Adipocyte (in vitro differentiated cells): ENCODE data around the gene CACNA2D1.

Source experiments
- DNase-seq: peaks from one replicate; pipeline ENCODE4 v3.0.0-alpha.2; 2015; ENCODE audit warnings: low read depth
- H3K27me3 ChIP-seq: replicated peaks from 2 replicates; pipeline ENCODE4 v1.7.0; 2013; ENCODE audit warnings: mild to moderate bottlenecking, low read length, moderate library complexity; ENCODE audit not compliant: control insufficient read depth, insufficient read depth
- H3K36me3 ChIP-seq: 2 replicates; pipeline ENCODE4 v1.7.0; 2013; ENCODE audit warnings: low read length, mild to moderate bottlenecking, moderate library complexity; ENCODE audit not compliant: control insufficient read depth, insufficient read depth, severe bottlenecking
- H3K4me1 ChIP-seq: 2 replicates; pipeline ENCODE4 v1.7.0; 2013; ENCODE audit warnings: mild to moderate bottlenecking, low read length, moderate library complexity; ENCODE audit not compliant: control insufficient read depth, insufficient read depth
- H3K4me3 ChIP-seq: 2 replicates; pipeline ENCODE4 v1.7.0; 2013; ENCODE audit warnings: mild to moderate bottlenecking, low read length, moderate library complexity
- H3K9ac ChIP-seq: 2 replicates; pipeline ENCODE4 v1.7.0; 2013; ENCODE audit warnings: mild to moderate bottlenecking, low read length, moderate library complexity
- H3K9me3 ChIP-seq: 2 replicates; pipeline ENCODE4 v1.7.0; 2013; ENCODE audit warnings: mild to moderate bottlenecking, low read length, moderate library complexity; ENCODE audit not compliant: control insufficient read depth

CACNA2D1 gene

DNA sequence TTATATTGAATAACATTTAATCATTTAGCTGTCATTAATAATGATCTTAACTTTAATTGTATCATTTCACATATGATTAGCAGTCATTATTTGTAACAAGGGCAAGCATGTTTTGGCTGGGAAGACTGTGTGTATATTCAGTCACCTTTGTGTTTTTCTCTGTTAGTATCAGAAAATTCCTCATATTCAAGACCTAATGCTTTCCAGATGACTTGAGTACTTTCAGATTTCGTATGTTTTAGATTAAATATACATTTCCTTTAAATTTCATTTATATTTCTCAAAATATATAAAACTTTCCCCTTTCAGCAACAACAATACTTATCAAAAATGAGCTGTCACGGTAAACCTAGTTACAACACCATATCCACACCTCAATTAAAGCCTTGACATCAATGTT is 6.3 kb upstream of the CACNA2D1 start:
- Histone ChIP-seq H3K9me3 (no peaks in the 10 kb centered on the region), H3K9ac (no peak overlapping the region), H3K4me3 (no peak overlapping the region), H3K27me3 (no peaks in the 10 kb centered on the region), H3K36me3 (no peaks in the 10 kb centered on the region), H3K4me1 (no peaks in the 10 kb centered on the region)
- DNase-seq: peak; percentile 44

DNA sequence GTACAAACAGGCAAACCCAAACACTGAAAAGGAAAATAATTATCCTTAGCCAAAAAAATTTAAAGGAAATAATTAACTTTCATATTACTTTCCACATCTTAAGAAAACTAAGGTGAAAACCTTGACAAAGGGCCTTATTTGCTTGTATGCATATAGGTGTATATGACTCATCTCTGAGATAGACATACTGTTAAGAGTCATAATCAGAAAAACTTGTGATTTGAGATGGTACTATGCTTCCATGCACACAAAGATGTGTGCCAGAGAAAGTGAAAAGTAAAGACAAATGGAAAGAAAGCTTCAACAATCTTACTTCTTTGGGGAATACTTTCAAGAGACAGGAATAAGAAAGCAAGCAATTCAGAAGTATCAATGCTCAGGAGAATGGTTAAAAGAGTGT is 3.3 kb upstream of the CACNA2D1 start:
- Histone ChIP-seq H3K4me3 (no peak overlapping the region), H3K36me3 (no peaks in the 10 kb centered on the region), H3K27me3 (no peaks in the 10 kb centered on the region), H3K4me1 (peaks cover 3% of the 10 kb centered on the region), H3K9ac (no peak overlapping the region), H3K9me3 (no peaks in the 10 kb centered on the region)
- no peak for DNase-seq

DNA sequence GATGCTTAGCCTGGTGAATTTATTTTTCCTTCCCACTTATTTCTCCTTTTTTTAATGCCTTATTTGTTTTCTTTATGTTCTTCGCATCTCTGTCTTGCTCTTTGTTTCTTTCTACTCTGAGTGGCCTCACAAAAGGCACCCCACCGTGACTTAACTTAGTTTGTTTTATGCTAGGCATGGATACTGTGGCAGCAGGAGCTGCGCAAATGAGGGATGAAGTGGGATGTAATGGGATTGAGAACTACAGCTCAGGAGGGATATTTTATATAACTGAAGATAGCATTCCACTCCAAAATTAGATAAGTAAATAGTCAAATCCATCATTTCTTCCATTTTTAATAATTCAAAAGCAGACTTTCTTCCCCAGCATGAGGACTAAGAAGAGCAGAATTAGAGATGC is 1.7 kb upstream of the CACNA2D1 start:
- no peak for DNase-seq
- Histone ChIP-seq H3K4me3 (no peak overlapping the region), H3K36me3 (no peaks in the 10 kb centered on the region), H3K9me3 (no peaks in the 10 kb centered on the region), H3K27me3 (no peaks in the 10 kb centered on the region), H3K9ac (no peak overlapping the region), H3K4me1 (peaks cover 18% of the 10 kb centered on the region)

DNA sequence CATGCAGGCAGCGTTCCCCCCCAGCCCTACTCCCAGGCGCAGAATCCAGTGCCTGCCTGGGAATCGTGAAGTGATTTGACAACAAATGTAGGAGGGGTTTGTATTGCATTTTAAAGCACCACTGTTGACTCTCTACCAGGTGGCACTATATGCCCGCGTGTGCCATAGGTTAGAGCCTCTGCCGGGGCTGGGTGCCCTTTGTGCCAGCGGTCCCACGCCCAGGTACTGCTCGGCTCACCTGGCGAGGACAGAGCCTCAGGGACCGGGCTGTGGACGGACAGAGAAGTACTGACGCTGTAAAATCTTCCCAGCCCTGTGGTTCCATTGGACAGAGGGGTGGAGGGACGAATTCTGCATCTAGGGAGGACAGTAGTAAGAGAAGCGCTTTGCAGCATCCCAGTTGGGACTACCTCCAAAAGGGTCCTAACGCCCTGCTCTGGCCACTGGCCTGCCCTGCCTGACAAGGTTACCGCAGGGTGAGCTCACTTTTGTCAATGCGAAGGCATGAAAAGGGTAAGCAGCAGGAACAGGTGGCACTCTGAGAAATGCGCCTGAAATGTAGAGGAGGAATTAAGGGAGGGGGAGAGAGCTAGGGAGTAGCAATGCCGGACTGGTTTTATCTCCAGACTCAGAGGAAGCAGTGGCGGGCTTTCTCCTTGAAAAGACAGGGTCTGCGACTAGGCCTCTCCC is 788 bp upstream of the CACNA2D1 start:
- Histone ChIP-seq H3K9ac (peak overlapping the region; percentile 84), H3K4me1 (peaks cover 19% of the 10 kb centered on the region), H3K27me3 (no peaks in the 10 kb centered on the region), H3K36me3 (no peaks in the 10 kb centered on the region), H3K4me3 (peak overlapping the region; percentile 94), H3K9me3 (no peaks in the 10 kb centered on the region)
- no peak for DNase-seq

DNA sequence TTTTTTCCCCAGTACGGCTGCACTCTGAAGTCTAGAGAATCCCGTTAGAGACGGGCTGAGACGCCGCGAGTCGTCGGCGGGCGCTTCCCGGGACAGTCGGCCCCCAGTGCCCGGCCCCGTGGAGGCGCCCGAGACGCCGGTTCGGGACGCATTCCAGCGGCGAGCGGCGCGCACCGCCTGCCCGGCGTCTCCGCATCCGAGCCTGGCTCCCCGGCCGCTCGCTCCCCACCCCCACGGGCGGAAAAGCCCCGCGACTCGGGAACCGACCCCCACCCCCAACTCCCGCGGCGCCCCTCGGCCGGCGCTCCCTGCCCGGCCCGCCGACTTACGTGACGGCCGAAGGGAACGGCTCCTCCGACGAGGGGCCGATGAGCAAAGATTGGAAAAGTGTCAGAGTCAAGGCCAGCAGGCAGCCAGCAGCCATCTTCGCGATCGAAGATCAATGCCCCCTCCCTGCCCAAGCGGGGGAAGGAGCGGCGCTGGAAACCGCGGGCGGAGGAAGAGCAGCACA is 486 bp downstream of the CACNA2D1 start:
- H3K4me3 ChIP-seq: peak overlapping the region; percentile 96
- H3K9ac ChIP-seq: peak overlapping the region; percentile 94
- H3K27me3 ChIP-seq: no peaks in the 10 kb centered on the region
- H3K36me3 ChIP-seq: no peaks in the 10 kb centered on the region
- peaks cover 28% of the 10 kb centered on the region for H3K4me1 ChIP-seq
- peak; percentile 81 for DNase-seq
- H3K9me3 ChIP-seq: no peaks in the 10 kb centered on the region

DNA sequence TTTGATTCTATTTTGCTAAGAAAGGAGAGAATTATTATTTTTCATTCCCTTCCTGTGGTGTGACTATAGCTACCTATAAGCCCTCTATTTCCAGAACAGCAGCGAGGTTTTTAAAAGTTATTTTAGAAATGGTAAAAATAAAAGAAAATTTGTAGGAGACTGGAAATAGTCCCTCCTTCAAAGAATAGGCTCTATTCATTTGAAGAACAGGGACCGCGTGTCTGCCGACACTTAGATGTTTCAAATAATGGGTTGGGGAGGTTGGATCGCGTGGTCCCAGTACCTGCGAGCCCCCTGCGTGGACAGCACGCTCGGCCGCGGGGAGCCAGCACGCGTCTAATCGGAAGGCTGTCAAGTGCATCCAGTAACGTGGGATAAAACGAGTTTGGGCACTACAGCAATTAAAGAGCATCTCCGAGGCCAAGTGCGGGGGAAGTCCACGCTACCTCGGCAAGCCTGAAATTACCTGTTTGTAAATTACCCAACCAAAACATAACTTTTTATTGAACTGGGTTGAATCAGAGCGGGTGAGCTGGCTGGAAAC is 1.0 kb downstream of the CACNA2D1 start:
- Histone ChIP-seq H3K36me3 (no peaks in the 10 kb centered on the region), H3K9me3 (no peaks in the 10 kb centered on the region), H3K4me3 (peak overlapping the region; percentile 96), H3K27me3 (no peaks in the 10 kb centered on the region), H3K9ac (peak overlapping the region; percentile 94), H3K4me1 (peaks cover 28% of the 10 kb centered on the region)
- DNase-seq: peak; percentile 59

DNA sequence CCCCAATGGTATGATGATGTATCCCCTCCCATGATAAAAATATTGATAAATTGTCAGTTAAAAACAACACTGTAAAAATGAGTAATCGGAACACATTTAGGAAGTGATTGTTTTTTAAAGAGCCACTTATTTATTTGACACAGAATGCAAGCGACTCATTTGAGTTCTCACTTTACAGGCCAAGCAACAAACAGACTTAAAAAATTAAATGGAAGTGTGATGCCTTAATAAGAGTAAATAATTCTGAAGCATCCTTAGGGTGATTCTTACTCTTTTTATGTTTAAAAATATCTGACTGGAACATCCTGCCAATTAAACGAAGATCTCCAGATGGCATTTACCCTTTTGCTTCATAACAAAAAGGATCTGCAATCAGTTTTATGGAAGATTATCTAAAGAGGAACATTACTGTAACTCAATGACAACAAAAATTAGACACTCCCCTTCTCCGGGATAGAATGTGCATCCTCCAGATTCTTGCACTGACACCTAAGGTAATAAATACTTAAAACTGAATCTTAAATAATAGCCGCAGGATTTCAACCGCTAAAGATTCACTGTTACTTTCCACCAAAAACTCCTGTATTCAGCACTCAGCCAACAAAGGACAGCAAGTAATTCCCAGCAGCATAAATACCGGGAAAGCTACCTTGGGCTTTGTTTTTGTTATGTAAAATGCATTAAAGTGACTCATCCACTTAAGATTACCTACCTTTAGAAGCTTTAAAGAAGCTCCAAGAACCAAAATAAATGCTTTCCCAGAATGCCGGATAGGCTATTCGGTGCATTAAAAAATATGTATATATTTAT is 1.7 kb downstream of the CACNA2D1 start:
- peak overlapping the region; percentile 96 for H3K4me3 ChIP-seq
- H3K9ac ChIP-seq: peak overlapping the region; percentile 94
- peak; percentile 41 for DNase-seq
- H3K4me1 ChIP-seq: peaks cover 28% of the 10 kb centered on the region
- no peaks in the 10 kb centered on the region for H3K27me3 ChIP-seq
- no peaks in the 10 kb centered on the region for H3K36me3 ChIP-seq
- no peaks in the 10 kb centered on the region for H3K9me3 ChIP-seq

DNA sequence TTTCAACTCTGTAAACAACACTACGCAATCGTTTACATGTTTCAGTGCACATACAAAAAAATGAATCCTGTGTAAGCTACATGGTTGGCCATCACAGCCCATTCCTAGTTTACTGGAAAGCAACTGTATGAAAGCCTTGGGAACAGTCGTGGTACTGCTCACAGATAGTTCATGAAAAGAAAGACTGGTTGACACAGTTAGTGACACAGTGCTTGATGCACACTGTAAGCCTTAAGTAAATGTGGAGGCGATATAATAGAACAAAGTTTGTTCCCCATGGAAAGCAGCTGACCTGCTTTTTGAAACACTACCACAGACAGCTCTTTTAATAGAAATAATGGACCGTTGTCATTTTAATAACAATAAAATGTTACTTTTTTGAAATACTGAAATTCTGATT is 5.1 kb downstream of the CACNA2D1 start:
- Histone ChIP-seq H3K36me3 (no peaks in the 10 kb centered on the region), H3K4me3 (no peak overlapping the region), H3K27me3 (no peaks in the 10 kb centered on the region), H3K9me3 (no peaks in the 10 kb centered on the region), H3K4me1 (peaks cover 28% of the 10 kb centered on the region), H3K9ac (no peak overlapping the region)
- DNase-seq: no peak

DNA sequence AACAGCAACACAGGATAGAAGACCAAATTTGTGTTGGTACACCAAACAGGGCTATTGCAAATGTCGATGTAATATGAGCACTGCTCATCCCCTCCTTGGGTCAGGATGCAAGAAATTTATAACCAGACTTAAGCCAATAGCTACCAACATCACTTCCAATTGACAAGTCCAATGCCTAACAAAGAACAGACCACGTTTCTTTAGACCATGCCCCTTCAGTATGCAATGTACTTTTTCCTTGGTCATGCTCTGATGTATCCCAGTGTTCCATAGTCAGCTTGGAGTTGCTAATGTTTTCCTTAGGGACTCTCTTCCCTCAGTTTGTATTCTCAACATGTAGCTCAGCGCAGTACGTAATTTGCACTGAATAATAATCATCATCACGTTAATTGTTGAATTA is 7.8 kb downstream of the CACNA2D1 start:
- H3K27me3 ChIP-seq: no peaks in the 10 kb centered on the region
- H3K4me3 ChIP-seq: no peak overlapping the region
- H3K4me1 ChIP-seq: peaks cover 18% of the 10 kb centered on the region
- no peak overlapping the region for H3K9ac ChIP-seq
- DNase-seq: no peak
- H3K9me3 ChIP-seq: no peaks in the 10 kb centered on the region
- H3K36me3 ChIP-seq: no peaks in the 10 kb centered on the region

DNA sequence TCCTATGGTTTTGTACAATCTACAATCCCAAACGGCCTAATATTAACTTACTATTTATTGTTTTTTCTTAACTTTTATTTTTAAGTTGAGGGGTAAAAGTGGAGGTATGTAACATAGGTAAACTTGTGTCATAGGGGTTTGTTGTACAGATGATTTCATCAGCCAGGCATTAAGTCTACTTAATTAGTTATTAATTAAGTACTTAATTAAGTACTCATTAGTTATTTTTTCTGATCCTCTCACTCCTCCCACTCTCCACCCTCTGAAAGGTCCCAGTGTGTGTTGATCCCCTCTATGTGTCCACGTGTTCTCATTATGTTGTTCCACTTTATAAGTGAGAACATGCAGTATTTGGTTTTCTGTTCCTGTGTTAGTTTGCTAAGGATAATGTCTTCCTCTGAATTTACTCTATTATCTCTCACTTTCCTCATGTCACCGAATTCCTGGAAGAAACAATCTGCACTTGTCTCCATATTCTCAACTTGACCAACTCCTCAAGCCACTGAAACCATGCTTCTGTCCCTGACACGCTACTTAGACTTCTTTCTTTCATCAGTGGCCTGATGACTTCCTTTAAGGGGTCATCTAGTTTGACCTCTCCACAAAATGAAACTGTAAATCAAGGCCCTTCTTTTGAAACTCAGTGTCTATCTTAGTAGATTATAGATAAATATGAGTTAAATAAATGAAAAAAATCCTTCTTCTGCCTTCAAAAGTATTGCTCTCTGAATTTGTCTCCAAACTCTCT is 9.1 kb downstream of the CACNA2D1 start:
- Histone ChIP-seq H3K4me1 (peaks cover 20% of the 10 kb centered on the region), H3K9me3 (no peaks in the 10 kb centered on the region), H3K4me3 (no peak overlapping the region), H3K9ac (no peak overlapping the region), H3K36me3 (no peaks in the 10 kb centered on the region), H3K27me3 (no peaks in the 10 kb centered on the region)
- no peak for DNase-seq

DNA sequence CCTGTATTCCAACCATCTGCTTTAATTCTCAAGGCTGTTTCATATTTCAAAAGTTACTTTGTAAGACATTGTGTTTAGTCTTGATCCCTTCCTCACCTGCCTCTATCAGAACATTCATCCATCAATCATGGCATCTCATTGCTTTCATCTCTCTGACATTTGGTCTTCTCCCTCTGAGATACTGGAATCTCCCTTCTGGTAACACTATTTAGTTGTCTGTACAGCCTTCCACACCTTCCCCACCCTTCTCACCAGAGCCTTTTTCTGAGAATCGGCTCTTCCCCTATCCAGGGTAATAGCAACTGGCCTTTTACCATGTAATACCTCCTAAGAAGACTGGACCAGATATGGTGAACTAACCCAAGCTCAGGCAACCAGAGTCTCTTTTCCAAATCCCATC is 10.1 kb downstream of the CACNA2D1 start:
- Histone ChIP-seq H3K27me3 (no peaks in the 10 kb centered on the region), H3K4me1 (peaks cover 12% of the 10 kb centered on the region), H3K36me3 (no peaks in the 10 kb centered on the region), H3K9ac (no peak overlapping the region), H3K4me3 (no peak overlapping the region), H3K9me3 (no peaks in the 10 kb centered on the region)
- no peak for DNase-seq
